Activated T-helper 2 cell treated with anti-CD3 and anti-CD28 coated beads, Interferon-gamma antibody, Interleukin-2, Interleukin-4, amounts not matched to agents 10 μg/mL and 5 μg/mL and 100 μg/mL, durations not matched to agents 14 hours and 24 hours and 36 hours (primary cell): Measurements from ENCODE around the gene SPIRE2. TPM values are rescaled to one million over a fixed set of nuclear protein-coding genes. Genes with fewer than 3 reads are reported as not detected.
"Not testable (repeated sequence)": the region's sequence is repeated elsewhere in the genome, so short reads cannot be mapped to it uniquely, and the experiment has no call there.

Source experiments
- DNase-seq: peaks from one replicate; pipeline ENCODE4 v3.0.0; 2021; ENCODE audit warnings: low spot score
- H3K27ac Mint-ChIP-seq: one replicate; pipeline ENCODE4 v1.8.0; 2021; ENCODE audit warnings: mixed read lengths
- H3K27me3 Mint-ChIP-seq: one replicate; pipeline ENCODE4 v1.8.0; 2021; ENCODE audit warnings: low read depth, mixed read lengths
- H3K36me3 Mint-ChIP-seq: one replicate; pipeline ENCODE4 v1.8.0; 2021; ENCODE audit warnings: low read depth, mixed read lengths
- H3K4me1 Mint-ChIP-seq: one replicate; pipeline ENCODE4 v1.8.0; 2021; ENCODE audit warnings: low read depth, mixed read lengths
- H3K4me3 Mint-ChIP-seq: one replicate; pipeline ENCODE4 v1.8.0; 2021; ENCODE audit warnings: low read depth, mild to moderate bottlenecking, moderate library complexity, mixed read lengths
- H3K9me3 Mint-ChIP-seq: one replicate; pipeline ENCODE4 v1.8.0; 2021; ENCODE audit warnings: mixed read lengths
- intact Hi-C: fragments of 100-400 bp; cut with micrococcal nuclease; formaldehyde crosslinking; loops from one replicate; pipeline ENCODE4 v1.15.1; 2023
- total RNA-seq: library from RNA; stranded (reverse); gene quantifications from 2 replicates; pipeline ENCODE4 v1.2.3, GENCODE V29; 2022

SPIRE2 gene
- total RNA-seq, 1 donor from 2014 or later, result 1.9 TPM

DNA sequence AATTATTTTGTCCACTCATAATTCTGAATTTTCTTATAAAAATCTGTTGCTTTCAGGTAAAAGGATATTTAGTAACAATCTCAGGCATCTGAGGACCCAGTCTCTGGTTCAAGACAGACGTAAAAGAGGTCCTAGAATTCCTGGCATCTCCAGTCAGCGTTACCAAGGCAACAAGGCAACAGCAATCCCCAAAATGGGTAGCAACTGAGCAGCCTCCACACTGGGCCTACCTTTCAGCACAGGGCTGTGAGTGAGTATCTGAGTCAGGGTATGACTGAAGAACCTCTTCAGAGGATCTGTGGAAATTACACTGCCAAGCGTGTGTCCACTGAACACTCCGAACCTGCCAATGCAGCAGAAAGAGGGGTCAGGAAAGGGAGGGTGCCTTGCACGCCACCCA lies 32.6 kb upstream of the SPIRE2 start:
- intact Hi-C loops, result no loop called here
- Mint-ChIP-seq H3K4me1 (no peaks in the 10 kb centered on the region), H3K9me3 (no peaks in the 10 kb centered on the region), H3K27ac (no peak overlapping the region), H3K4me3 (no peak overlapping the region), H3K36me3 (peaks cover 67% of the 10 kb centered on the region), H3K27me3 (no peaks in the 10 kb centered on the region)
- no peak for DNase-seq

DNA sequence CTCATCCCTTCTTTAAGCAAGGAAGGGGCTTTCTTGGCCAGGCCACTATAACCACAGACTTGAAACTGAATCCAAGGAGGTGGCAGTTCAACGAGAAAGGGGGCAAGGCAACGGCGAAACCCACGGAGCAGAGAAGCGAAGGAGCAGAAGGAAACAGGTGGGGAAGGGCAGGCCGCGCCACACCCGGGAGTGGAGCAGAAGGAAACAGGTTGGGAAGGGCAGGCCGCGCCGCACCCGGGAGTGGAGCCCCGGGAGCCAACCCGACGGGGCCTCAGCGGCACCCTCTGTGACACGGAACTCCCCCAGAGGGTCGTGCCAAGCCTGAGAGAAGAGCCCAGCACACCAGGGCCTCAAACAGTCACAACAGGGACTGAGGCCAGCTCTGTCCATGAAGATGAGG lies 32.2 kb upstream of the SPIRE2 start:
- intact Hi-C loops, result no loop called here
- H3K9me3 Mint-ChIP-seq, result no peaks in the 10 kb centered on the region
- H3K4me3 Mint-ChIP-seq, result no peak overlapping the region
- peaks cover 63% of the 10 kb centered on the region for H3K36me3 Mint-ChIP-seq
- H3K4me1 Mint-ChIP-seq, result no peaks in the 10 kb centered on the region
- H3K27me3 Mint-ChIP-seq, result no peaks in the 10 kb centered on the region
- H3K27ac Mint-ChIP-seq, result no peak overlapping the region
- no peak for DNase-seq

DNA sequence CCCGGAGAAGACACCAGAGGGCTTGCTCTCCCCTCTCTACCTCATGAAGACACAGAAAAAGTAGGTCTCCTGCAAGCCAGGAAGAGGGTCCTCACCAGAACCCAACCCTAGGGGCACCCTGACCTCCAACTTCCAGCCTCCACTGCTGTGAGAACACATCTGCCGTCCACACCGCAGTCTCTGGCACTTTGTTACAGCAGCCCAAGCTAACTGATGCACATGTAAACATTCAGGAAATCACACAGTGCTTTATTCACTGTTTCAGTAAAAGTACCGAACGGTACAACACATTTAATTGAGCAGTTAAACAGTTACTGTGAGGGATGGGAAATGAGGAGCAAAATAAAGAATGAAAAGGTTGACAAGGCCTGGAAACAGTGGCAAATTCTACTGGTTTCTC lies 30.1 kb upstream of the SPIRE2 start:
- Mint-ChIP-seq H3K4me3 (no peak overlapping the region), H3K27ac (no peak overlapping the region), H3K4me1 (no peaks in the 10 kb centered on the region), H3K27me3 (no peaks in the 10 kb centered on the region), H3K9me3 (no peaks in the 10 kb centered on the region), H3K36me3 (peaks cover 57% of the 10 kb centered on the region)
- no peak for DNase-seq
- intact Hi-C loops, result no loop called here

DNA sequence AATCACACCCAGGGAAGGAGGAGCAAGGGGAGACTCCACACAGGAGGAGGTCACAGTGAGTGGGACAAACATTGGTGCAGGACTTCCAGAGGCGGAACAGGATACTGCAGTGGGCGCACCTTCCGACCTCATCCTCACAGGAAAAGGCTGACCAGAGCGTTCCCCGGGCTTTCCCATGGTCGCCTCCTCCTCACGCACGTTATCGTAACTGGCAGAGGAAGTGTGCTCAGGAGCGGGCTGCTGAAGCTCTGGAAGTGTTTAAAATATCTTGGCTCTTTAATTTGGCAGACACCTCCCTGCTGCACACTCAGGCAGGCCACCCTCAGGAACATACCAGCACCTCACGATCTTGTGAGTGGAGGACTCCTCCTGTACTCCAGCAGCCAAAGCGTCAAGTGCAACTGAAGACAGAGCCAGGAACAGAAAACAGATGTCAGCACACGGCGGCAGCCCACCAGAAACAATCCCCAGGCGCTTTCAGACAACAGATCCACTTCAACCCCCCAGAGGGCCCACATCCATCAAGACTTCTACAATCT lies 29.4 kb upstream of the SPIRE2 start:
- DNase-seq, result no peak
- Mint-ChIP-seq H3K9me3 (no peaks in the 10 kb centered on the region), H3K27ac (no peak overlapping the region), H3K36me3 (peaks cover 59% of the 10 kb centered on the region), H3K4me3 (no peak overlapping the region), H3K27me3 (no peaks in the 10 kb centered on the region), H3K4me1 (no peaks in the 10 kb centered on the region)
- intact Hi-C loops, result no loop called here

DNA sequence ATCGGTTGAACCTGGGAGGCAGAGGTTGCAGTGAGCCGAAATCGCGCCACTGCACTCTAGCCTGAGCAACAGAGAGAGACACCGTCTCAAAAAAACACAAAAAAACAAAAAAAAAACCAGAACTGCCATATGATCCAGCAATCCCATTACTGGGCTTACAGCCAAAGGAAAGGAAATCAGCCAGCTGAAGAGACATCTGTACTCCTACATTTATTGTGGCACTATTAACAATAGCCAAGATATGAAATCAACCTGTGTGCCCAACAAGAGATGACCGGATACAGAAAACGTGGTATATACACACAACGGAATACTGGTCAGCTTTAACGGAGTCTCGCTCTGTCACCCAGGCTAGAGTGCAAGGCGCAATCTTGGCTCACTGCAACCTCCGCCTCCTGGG lies 26.5 kb upstream of the SPIRE2 start:
- no peak for DNase-seq
- H3K36me3 Mint-ChIP-seq, result peaks cover 63% of the 10 kb centered on the region
- no peaks in the 10 kb centered on the region for H3K4me1 Mint-ChIP-seq
- H3K27me3 Mint-ChIP-seq, result no peaks in the 10 kb centered on the region
- intact Hi-C loops, result no loop called here
- H3K4me3 Mint-ChIP-seq, result no peak overlapping the region
- no peaks in the 10 kb centered on the region for H3K9me3 Mint-ChIP-seq
- H3K27ac Mint-ChIP-seq, result no peak overlapping the region

DNA sequence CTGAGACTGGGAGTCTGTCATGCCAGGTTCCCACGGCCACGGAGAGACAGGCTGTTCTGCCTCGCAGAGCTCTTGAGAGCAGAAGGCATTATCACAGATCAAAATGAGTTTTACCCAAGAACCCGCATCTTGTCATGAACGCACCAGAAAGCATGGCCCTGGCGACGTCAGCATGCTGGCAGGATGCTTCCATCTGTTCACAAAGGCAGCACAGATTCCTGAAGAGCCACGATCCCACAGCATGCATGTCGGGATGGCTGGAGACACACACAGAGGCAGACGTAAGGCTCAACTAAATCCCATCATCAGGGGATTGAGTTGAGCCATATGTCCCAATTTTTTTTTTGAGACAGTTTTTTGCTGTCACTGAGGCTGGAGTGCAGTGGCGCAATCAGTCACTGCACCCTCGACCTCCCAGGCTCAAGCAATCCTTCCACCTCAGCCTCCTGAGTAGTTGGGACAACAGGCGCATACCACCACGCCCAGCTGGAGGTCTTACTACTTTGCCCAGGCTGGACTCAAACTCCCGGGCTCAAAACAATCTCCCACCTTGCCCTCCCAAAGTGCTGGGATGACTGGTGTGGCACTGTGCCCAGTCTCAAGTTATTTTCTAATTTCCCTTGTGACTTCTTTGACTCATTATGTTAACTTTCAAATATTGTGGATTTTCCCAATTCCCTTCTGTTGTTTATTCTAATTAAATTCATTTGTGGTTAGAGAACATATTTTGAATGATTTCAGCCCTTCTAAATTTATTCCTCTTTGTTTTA lies 23.0 kb upstream of the SPIRE2 start:
- no peak for DNase-seq
- no peaks in the 10 kb centered on the region for H3K27me3 Mint-ChIP-seq
- intact Hi-C loops, result no loop called here
- H3K9me3 Mint-ChIP-seq, result no peaks in the 10 kb centered on the region
- no peak overlapping the region for H3K4me3 Mint-ChIP-seq
- peaks cover 59% of the 10 kb centered on the region for H3K36me3 Mint-ChIP-seq
- no peak overlapping the region for H3K27ac Mint-ChIP-seq
- peaks cover 3% of the 10 kb centered on the region for H3K4me1 Mint-ChIP-seq

DNA sequence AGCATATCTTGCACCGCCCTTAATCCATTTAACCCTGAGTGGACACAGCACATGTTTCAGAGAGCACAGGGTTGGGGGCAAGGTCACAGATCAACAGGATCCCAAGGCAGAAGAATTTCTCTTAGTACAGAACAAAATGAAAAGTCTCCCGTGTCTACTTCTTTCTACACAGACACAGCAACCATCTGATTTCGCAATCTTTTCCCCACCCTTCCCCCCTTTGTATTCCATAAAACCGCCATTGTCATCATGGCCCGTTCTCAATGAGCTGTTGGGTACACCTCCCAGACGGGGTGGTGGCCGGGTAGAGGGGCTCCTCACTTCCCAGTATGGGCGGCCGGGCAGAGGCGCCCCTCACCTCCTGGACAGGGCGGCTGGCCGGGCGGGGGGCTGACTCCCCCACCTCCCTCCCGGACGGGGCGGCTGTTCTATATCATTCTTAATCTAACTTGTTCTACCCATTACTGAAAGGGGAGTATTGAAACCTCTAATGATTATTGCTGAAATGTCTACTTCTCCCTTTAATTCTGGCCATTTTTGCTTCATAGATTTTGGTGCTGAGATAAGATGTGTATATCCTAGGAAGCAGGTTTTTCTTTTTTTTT lies 21.6 kb upstream of the SPIRE2 start:
- intact Hi-C loops, H3K27ac Mint-ChIP-seq, H3K4me3 Mint-ChIP-seq, H3K27me3 Mint-ChIP-seq, DNase-seq, H3K9me3 Mint-ChIP-seq, H3K4me1 Mint-ChIP-seq: not testable (repeated sequence)
- H3K36me3 Mint-ChIP-seq, result peaks cover 58% of the 10 kb centered on the region

DNA sequence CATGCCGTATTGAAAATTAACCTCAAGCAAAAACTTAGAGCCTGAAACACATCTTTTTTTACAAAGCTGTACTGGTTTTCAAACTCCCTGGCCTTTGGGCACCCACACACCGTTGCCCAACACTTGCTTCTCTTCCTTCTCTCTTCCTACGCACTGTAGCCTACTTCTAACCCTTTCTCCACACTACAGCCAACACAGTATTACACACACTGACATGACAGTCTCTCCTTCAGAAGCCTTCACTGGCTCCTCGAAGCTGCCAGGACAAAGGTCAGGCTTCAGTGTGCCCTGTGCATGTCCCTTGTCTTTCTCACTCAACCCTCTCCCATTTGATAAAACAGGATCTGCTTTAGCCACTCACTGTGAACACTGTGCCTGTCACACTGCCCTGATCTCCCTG lies 19.8 kb upstream of the SPIRE2 start:
- Mint-ChIP-seq H3K4me3 (no peak overlapping the region), H3K9me3 (no peaks in the 10 kb centered on the region), H3K27ac (no peak overlapping the region), H3K36me3 (peaks cover 46% of the 10 kb centered on the region), H3K27me3 (no peaks in the 10 kb centered on the region), H3K4me1 (peaks cover 7% of the 10 kb centered on the region)
- no peak for DNase-seq
- intact Hi-C loops, result no loop called here

DNA sequence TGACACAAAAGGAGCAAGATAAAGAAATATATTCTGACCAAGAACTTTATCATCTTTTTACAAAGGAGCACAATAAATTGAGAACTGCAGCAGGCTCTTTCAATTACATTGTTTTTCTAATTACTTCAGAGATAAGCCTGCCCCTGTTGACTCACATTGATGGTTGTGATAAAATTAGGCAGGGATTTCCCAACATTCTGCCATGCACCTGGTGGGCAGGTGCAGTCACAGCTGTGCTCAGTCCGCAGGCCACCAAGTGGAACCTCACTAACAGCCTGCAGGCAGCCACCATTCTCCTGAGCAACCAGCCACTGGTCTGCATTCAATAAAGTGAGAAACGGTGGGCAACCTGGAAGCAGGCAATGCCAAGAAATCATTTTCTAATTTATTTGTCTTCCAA lies 17.0 kb upstream of the SPIRE2 start:
- intact Hi-C loops, result no loop called here
- no peak for DNase-seq
- no peaks in the 10 kb centered on the region for H3K9me3 Mint-ChIP-seq
- H3K27ac Mint-ChIP-seq, result no peak overlapping the region
- peaks cover 38% of the 10 kb centered on the region for H3K36me3 Mint-ChIP-seq
- peaks cover 17% of the 10 kb centered on the region for H3K4me1 Mint-ChIP-seq
- H3K27me3 Mint-ChIP-seq, result no peaks in the 10 kb centered on the region
- H3K4me3 Mint-ChIP-seq, result no peak overlapping the region

DNA sequence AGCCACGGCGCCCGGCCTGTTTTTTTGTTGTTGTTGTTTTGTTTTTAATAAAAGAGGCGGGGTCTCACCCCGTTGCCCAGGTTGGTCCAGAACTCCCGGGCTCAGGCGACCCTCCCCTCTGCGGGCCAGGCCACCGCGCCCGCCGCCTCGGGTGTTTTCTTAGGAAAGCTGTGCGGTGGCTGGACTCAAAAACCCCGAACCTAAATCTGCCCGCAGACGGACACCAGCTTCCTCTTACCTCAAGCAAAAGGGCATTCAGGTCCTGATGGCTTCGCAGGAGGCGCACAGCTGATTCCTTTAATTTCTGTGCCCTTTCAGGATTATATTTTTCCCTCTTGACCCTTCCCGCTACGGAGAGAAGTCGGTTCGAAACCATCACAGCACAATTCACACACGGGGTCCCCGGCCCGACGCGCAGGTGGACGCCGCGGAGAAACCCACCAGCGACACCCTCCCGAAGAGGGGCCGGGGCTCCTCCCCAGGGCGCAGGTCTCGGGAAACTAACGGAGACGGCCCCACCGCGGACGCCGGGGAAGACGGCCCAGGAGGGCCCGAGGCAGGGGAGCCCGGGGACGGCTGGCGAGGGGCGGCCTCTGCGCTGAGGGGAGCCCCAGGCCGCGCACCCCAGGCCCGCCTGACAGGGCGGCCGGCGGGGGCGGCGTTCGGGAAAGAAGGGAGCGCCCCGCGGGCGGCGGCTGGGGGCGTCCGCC lies 12.5 kb upstream of the SPIRE2 start:
- H3K27me3 Mint-ChIP-seq, result no peaks in the 10 kb centered on the region
- peak overlapping the region; percentile 87 for H3K4me3 Mint-ChIP-seq
- H3K4me1 Mint-ChIP-seq, result peaks cover 33% of the 10 kb centered on the region
- intact Hi-C loops, result loop anchor here (1.0 to 2.0 kb wide), 2 partner anchors 45 to 115 kb away; no protein-coding TSS in a partner anchor
- DNase-seq, result no peak
- H3K27ac Mint-ChIP-seq, result peak overlapping the region; percentile 72
- peaks cover 12% of the 10 kb centered on the region for H3K36me3 Mint-ChIP-seq
- H3K9me3 Mint-ChIP-seq, result no peaks in the 10 kb centered on the region

DNA sequence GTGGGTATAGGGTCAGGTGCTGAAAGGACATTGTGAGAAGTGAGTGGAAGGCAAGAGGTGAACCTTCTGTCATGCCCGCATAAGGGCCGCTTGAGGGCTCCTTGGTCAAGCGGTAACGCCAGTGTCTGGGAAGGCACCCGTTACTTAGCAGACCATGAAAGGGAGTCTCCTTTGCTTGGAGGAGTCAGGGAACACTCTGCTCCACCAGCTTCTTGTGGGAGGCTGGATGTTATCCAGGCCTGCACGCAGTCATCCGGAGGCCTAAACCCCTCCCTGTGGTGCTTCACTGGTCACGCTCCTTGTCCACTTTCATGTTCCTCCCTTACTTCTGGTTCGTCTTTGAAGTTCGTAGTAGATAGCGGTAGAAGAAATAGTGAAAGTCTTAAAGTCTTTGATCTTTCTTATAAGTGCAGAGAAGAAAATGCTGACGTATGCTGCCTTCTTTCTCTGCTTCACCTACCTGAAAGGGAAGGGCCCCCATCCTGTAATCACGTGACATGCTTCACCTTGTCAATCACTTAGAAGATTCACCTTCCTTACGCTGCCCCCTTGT lies 9.3 kb upstream of the SPIRE2 start:
- intact Hi-C loops, DNase-seq, H3K4me3 Mint-ChIP-seq, H3K27me3 Mint-ChIP-seq, H3K27ac Mint-ChIP-seq, H3K9me3 Mint-ChIP-seq, H3K36me3 Mint-ChIP-seq: not testable (repeated sequence)
- peaks cover 26% of the 10 kb centered on the region for H3K4me1 Mint-ChIP-seq

DNA sequence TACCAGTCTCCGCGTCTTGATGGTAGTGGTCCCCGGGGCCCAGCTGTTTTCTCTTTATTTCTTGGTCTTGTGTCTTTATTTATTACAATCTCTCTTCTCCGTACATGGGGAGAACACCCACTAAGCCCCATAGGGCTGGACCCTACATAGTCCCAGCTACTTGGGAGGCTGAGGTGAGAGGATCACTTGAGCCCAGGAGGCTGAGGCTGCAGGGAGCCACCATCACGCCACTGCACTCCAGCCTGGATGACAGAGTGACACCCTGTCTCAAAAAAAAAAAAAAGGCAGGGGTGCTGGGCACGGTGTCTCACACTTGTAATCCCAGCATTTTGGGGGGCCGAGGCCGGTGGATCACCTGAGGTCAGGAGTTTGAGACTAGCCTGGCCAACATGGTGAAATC lies 8.8 kb upstream of the SPIRE2 start:
- intact Hi-C loops, H3K27ac Mint-ChIP-seq, DNase-seq, H3K36me3 Mint-ChIP-seq, H3K27me3 Mint-ChIP-seq, H3K4me3 Mint-ChIP-seq, H3K9me3 Mint-ChIP-seq: not testable (repeated sequence)
- H3K4me1 Mint-ChIP-seq, result peaks cover 21% of the 10 kb centered on the region
